ENCODE results near the gene ZNF451.

ZNF451 gene

GRCh38 chr6:57215260-57215659, 125.3 kb downstream of the ZNF451 start:
- no peak for DNase-seq

DNA sequence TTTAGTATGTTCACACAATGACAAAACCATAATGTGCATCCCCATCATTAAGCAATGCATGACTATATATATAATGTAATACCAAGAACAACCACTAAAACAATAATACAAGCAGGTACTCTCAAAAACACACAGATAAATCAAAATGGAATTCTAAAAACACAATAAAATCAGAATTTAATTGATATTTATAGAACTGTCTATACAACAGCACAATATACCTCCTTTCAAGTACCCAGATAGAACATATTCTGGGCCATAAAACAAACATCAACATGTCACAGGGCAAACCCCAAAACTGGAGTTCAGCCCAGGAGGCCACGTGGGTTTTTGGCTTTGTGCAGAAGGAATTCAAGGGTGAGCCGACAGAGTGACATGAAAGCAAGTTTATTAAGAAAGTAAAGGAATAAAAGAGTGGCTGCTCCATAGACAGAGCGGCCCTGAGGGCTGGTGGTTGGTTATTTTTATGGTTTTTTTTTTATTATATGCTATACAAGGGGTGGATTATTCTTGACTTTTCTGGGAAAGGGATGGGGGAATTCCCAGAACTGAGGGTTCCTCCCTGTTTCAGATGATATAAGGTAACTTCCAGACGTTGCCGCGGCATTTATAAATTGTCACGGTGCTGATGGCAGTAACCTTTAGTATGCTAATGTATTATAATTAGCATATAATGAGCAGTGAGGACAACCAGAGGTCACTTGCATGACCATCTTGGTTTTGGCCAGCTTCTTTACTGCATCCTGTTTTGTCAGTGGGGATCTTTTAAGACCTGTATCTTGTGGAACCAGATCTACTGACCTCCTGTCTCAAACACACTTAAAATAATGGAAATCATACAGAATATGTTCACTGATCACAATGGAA, 126.5 kb downstream of the ZNF451 start:
- no peak for DNase-seq

GRCh38 chr6:57217270-57217669, 127.3 kb downstream of the ZNF451 start:
- DNase-seq, result no peak

All from DMS 273 treated with DMSO at 0.1 percent for 48 hours (cell line).